Epidermal melanocyte (primary cell): Measurements from ENCODE around the gene FAM241A.
A peak's percentile ranks its signal among the peaks of the same experiment; 100 is the strongest.
"Not testable (repeated sequence)": the region's sequence is repeated elsewhere in the genome, so short reads cannot be mapped to it uniquely, and the experiment has no call there.

Experiments
- DNase-seq: peaks from one replicate; pipeline ENCODE4 v3.0.0; 2011; ENCODE audit warnings: low spot score; ENCODE audit not compliant: insufficient read length

FAM241A gene

DNA sequence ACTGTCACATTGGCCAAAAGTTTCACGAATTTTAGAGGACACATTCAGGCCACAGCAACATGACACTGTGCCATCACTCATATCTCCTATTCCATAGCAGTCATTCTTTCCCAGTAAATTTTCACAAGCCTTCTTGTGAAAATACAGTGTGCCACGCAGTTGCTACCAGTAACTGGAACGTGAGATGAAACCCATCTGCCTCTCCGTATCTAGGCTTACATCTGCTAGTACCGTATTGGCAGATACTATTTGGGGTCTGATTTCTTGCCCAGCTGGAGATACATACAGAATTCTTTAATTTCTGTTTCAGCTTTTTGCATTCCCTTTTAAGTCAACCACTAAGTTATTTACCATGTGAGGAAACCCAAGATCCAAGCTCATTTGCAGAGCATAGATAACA, 8.7 kb upstream of the FAM241A start:
- DNase-seq = no peak

DNA sequence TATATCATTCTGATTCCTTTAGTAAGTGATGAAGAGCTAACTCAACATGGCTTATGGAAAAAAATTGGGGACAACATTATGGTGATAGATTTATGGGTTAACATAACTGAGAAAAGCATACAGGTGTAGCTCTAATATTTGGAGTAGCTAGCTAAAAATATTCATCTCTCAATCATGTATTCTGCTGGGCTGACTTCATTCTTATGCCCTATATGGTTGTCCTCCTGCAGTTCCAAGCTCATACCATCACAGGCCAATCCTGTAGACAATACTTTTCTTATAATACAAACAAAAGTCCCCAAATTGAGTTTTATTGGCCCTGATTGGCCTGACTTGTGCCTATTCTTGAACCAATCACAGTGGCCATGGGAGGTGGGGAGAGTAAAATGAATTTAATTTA, 6.7 kb upstream of the FAM241A start:
- DNase-seq = no peak

DNA sequence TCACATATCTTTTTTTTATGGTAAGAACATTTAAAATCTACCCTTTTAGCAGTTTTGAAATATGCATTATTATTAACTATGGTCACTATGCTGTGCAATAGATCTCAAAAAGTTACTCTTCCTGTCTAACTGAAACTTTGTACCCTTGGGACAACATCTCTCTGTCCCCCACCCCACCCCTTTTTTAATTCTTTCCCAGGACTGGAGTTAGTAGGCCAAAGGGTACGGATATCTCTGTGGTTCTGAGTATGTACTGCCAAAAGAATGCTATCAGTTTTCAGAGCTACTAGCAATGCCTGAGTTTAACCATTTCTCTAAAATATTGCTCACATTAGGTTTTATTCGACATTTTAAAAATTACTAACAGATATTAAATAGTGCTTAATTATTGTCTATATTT, 4.7 kb upstream of the FAM241A start:
- DNase-seq = no peak

DNA sequence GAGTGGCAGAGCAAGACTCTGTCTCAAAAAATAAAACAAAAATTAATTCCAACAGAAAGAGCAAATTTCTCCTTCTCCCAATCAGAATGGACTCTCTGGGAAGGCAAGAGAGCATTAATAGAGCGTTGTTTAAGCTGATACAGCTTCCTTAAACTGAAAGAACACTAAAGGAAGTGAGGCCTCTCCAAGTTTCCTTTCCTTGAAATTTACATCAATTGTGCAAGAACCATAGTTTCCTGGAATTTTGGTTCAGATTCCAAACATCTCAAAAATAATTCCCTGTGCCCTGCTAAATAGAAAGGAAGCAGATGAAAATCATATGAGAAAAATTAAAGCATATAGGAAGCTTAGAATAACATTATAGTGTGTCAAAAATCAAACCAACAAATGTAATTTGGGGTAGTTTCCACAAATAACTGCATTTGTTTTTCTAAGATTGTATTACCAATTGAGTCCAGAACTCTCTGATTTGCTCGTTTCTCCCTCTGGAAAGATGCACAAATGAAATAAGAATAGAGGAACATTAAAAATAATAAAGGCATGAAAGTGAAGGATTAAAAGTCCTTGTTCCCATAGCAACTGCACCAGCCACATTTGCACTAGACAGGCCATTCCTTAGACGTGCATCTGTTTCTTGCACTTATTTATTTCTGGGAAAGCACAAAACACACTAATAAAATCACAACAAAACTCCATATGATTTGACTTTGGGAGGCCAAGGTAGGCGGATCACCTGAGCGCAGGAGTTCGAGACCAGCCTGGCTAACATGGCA, 3.7 kb upstream of the FAM241A start:
- DNase-seq = no peak

DNA sequence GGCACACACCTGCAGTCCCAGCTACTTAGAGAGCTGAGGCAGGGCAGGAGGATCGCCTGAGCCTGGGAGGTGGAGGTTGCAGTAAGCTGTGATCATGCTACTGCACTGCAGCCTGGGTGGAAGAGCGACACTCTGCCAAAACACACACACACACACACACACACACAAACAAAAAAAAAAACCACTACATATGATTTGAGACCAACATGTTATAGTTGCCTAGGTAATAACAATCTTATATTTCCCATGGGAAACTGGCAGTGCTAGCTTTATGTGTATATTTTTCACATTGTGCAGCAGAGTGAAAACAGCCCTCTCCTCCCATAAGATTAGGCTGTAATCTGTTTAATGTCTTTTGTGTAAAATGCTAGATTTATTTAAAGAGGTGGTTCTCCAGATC, 3.1 kb upstream of the FAM241A start:
- no peak for DNase-seq

DNA sequence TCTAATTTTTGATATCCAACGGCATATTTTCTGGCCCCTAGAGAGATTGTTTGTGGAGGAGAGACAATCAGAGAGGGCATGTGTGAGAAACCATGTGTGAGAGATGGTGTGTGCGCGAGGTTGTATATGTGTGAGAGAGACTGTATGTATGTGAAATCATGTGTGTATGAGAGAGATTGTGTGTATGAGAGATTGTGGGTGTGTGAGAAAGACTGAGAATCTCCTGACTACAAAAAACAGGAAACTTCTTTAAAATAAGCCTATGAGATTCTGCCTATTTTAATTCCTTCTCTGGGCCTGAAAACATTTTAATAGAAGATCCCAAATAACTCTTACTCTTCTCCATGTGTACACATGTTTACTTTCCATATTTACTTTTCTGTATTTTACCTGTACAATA, 1.5 kb upstream of the FAM241A start:
- DNase-seq = no peak

DNA sequence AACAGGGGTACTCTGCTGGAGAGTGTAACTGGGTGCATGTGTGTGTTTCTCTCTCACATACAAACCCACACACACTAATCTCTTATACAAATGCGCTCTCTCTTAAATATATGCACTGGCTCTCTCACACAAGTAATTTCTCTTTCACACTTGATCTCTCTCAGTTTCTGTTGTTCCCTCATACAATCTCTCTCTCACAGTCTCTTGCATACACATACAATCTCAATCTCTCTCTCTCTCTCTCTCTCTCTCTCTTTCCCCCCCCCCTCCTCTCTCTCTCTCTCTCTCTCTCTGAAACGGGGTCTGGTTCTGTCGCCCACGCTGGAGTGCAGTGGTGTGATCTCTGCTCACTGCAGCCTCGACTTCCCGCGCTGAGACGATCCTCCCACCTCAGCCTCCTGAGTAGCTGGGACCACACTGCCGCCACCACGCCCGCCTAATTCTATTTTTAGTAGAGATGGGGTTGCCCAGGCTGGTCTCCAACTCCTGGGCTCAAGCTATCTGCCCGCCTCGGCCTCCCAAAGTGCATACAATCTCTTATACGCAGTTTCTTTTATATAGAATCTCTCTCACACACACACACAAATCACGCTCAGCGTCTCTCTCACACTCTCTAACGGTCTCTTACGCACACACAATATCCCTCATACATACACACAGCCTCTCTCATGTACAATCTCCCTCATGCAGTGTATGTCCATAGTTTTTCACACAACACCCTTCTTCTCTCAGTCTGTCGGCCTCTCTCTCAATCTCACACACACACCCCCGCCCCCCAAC, 518 bp upstream of the FAM241A start:
- no peak for DNase-seq

DNA sequence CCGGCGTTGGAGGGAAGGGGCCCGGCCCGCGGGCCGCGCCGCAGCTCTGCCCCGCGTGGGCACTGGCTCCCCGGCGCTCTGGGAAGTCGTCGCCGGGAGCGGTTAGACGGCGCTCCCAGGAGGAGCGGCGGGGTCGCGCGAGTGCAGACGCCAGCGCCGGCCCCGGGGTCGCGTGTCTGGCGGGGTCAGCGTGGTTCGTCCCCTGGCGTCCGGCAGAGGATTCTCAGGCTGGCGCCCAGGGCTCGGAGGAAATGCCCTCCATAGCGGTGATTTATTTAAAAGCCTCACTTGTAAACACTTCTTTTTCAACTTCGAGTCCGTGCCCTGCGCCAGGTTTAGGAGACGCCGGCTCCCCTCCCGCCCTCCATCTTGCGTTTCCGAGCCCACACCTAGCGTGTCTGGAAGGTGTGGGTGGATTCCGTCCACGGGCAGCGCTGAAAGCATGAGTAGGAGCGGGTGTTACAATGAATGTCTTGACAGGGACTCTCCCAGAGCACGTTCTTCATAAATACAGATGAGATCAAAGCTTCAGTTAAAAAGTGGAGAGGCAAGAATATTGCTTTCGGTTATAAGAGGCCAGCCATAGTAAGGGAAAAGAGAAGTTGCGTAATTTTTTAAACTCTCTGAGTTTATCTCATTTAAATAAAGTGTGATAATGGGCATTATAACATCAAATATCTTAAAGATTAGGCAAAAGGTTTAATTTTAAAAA, 692 bp downstream of the FAM241A start:
- DNase-seq = peak; percentile 54

DNA sequence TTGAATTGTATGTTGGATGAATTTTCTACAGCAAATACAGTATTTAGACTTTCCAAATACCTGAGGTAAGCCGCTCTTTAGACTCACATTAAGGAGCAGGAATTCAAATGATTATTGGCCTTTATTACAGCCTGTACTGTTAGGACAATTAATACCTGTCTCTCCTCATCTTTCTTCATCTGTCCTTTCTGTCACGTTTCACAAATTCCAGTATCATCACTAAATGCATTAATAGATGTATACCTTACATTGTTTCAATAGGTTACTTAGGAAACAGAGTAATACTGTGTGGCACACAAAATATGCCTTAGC, 1.2 kb downstream of the FAM241A start:
- no peak for DNase-seq

DNA sequence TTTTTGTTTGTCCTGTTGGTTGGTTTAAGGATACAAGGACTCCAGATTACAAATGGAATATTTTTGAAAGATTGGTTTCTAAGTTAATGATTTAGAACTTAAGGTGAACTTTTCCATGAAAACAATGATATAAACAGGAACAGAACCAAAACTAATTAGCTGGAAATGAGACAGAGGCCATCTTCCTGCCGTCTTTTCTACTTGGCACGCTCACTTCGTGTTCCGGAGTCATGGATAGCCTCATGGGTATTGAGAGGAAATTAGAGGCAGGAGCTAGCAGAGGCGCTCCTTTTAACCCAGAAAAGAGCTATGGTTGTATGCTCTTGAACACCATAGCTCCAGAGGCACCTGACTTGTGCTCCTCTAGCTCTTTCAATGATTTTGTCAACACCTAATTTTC, 2.4 kb downstream of the FAM241A start:
- no peak for DNase-seq

DNA sequence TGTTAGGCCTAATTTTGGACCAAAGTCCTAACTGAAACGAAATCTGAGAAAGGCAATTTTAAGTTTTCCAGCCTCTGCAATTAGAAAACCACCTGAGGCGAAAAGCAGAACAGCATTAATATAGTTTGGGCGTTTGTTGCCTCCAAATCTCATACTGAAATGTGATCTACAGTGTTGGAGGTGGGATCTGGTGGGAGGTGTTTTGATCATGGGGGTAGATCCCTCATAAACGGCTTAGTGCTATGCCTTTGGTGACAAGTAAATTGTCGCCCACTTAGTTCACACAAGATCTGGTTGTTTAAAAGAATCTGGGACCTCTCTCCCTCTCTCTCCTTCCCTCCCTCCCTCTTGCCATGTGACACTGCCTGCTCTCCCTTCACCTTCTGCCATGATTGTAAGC, 5.7 kb downstream of the FAM241A start:
- DNase-seq = no peak

DNA sequence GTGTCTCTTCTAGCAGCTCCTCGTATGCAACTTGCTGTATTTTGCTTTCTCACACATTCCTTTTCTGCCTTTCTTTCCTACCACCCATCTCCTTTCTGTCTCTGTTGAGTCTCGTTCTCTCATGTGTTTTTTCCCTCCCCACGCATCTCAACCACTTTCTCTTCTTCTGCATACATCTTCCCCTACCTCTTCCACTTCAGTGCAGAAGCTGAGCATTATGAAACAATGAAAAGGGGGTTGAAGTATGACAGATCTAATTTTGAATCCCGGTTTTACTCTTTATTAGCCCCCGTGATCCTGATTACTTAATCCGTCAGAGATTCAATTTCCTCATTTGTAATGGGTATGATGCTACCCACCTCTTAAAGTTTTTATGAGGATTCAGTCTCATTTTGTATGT, 7.3 kb downstream of the FAM241A start:
- no peak for DNase-seq

DNA sequence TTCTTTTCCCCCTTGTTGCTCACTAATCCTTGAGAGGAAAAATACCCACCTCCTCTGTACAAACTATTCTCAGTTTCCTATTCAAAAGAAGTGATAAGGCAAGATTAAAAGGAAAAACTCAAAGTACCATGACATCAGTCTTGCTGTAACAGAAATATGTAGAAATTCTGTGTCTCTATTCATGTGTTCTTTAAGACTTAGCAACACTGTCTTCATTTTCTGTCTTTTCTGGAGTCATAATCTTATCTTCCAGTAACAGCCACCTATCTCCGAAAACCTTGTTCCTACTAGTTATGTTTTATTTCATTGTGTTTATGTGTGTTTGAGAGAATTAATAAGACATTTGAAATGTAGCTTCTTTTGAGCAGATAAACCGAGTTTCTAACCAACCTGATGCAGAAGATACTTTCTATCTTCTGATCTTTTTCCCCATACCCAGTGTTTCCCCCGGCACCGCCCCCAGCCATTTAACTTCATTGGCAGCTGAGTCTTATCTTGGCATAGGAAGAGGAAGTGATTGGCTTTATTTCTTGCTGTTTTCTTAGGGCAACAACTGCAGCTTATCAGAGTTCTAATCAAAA, 8.0 kb downstream of the FAM241A start:
- no peak for DNase-seq

DNA sequence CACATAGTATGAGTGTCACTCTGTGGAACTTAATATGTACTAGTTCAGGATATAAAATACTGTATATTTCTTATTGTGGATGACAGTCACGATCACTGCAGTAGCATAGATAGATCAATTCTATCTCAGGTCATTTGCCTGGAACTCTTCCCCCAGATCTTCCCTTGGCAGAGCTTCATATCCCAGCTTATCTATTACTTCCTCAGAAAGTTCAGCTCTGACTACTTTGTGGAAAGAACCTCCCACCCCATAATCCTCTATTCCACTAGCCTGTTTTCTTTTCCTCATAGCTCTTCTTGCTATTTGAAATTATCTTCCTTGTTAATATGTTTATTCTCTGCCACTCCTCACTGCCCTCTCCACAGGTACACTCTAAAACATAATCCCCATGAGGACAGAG, 10.9 kb downstream of the FAM241A start:
- no peak for DNase-seq

DNA sequence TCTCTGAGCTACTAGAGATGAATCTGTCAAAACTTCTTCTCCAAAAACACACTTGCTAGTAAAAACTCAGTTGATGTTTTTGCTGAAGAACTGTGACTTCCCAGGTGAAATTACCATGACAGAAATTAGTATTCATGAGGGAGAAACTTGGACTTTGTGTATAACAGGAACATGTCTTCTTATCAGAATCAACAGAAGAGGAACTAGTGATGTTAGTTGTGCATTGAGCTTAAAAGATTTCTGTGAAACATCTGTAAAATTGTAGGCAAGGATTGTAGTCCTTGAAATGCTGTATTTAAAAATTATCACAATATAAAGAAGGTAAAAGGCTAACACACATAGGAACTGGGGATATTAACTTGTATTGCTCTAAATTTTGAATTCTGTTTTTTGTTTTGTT, 11.3 kb downstream of the FAM241A start:
- no peak for DNase-seq

DNA sequence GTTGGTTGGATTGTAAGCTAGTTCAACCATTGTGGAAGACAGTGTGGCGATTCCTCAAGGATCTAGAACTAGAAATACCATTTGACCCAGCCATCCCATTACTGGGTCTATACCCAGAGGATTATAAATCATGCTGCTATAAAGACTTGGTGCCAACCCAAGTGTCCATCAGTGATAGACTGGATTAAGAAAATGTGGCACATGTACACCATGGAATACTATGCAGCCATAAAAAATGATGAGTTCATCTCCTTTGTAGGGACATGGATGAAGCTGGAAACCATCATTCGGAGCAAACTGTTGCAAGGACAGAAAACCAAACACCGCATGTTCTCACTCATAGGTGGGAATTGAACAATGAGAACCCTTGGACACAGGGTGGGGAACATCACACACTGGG, 18.5 kb downstream of the FAM241A start:
- not testable (repeated sequence) for DNase-seq

DNA sequence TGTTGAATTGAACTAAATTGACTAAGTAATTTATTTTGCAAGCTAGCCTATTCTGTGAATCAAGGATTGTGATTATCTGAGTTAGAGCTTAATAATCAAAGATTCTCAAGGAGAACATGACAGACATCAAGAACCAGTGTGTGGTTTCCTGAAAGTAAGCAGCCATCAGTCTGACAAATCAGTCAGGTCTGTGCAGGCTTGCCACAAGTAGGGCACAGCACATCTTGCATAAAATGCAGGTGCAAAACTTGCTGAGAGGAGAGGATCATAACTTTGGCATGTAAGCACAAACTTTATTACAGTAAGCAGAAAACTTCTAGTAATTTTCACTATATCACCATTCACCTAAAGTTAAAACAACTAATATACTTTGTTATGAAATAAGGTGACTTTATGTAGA, 22.5 kb downstream of the FAM241A start:
- DNase-seq = no peak

DNA sequence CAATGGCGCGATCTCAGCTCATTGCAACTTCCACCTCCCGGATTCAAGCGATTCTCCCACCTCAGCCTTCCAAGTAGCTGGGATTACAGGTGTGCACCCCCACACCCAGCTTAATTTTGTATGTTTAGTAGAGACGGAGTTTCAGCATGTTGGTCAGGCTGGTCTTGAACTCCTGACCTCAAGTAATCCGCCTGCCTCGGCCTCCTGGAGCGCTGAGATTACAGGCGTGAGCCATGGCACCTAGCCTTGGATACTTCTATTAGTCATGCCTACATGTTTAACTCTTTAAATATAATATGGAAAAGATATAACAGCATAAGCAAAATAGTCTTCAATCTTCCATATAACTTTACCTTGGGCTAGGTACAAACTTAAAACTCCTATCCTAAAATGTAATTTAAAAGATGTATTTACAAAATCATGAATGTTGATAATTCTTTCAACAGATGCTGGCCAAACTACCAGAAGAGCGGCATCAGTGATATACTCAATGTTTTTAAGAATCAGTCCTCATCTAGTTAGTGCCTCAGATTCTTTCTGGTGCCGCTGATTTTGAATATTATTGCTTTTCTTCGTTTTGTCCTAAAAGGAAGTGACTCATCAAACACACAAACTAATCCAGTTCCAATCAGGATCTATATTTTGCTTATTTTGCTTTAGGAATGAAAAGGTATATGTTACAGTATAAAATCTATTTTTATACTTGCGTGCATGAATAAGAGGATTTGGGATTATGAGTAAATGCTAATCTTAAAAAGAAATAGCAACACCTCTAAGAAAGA, 23.7 kb downstream of the FAM241A start:
- no peak for DNase-seq

DNA sequence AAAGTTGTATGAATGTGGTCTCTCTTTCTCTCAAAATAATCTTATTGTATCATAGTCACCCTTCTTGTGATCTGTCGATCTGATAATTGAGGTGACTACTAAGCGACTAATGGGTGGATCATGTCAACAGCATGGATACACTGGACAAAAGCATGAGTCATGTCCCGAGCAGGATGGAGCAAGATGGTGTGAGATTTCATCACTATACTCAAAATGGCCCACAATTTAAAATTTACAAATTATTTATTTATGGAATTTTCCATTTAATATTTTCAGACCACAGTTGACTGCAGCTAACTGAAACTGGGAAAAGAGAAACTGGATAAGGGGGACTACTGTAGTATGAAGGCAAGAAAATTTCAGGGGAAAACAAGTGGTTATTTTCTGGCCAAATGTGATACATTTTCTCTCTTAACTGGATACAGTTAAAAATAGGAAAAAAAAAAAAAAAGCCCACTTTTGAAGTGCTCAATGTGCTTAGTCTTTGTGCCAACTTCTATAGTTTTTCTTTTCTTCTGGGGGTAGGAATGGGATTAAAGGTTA, 25.3 kb downstream of the FAM241A start:
- no peak for DNase-seq

DNA sequence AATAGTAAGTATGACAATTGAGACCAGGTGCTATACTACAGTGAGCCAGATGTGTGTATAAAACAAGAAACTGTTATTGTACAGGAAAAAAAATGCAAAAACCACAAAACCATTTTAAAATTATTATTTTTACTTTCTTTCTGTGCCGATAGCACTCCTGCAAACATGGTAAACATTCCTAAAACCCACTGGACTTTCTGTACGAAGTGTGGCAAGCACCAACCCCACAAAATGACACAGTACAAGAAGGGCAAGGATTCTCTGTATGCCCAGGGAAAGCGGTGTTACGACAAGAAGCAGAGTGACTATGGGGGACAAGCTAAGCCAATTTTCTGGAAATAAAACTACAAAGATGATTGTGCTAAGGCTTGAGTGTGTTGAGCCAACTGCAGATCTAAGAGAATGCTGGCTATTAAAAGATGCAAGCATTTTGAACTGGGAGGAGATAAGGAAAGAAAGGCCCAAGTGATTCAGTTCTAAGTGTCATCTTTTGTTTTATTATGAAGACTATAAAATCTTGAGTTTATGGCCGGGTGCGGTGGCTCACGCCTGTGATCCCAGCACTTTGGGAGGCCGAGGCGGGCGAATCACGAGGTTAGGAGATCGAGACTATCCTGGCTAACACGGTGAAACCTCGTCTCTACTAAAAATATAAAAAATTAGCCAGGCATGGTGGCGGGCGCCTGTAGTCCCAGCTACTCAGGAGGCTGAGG, 26.0 kb downstream of the FAM241A start:
- not testable (repeated sequence) for DNase-seq
